T-cell (primary cell): ENCODE results near the gene ID1. TPM values are rescaled to one million over a fixed set of nuclear protein-coding genes. Genes with fewer than 3 reads are reported as not detected.
"Not testable (repeated sequence)": the region's sequence is repeated elsewhere in the genome, so short reads cannot be mapped to it uniquely, and the experiment has no call there.

ENCODE experiments used
- ATAC-seq, 4 experiments: fragments of 200-7000 bp in 3 of 4; fragments of 150-1000 bp in 1 of 4; cut with Tn5 transposase; replicated peaks in 1 of 4; 1 replicate in 3 of 4; 2 replicates in 1 of 4; pipeline ENCODE4 v1.10.0; 2021; ENCODE audit warnings: moderate library complexity in 3 of 4, mild to moderate bottlenecking in 2 of 4, moderate number of reproducible peaks in 1 of 4
- CTCF ChIA-PET, 2 donors: fragments of 300-600 bp; sonication (Branson Sonifier 250); formaldehyde crosslinking; loops; one replicate each; lab custom pipeline; 2022; ENCODE audit warnings: antibody characterized with exemption in 2 of 2; lab: Charles Lee
- POLR2A ChIA-PET, 2 donors: fragments of 300-600 bp; sonication (Branson Sonifier 250); formaldehyde crosslinking; loops; one replicate each; lab custom pipeline; 2022; ENCODE audit warnings: antibody characterized with exemption in 2 of 2; lab: Charles Lee
- DNase-seq, 35 experiments: peaks; one replicate each; pipeline versions ENCODE4 v3.0.0 to v3.0.0-alpha.2; 2013 to 2023
- H3K27ac ChIP-seq: one replicate; pipeline ENCODE4 v1.5.1; 2013; ENCODE audit warnings: low read length
- H3K27me3 ChIP-seq, 2 experiments: replicated peaks in 1 of 2; 1 replicate in 1 of 2; 2 replicates in 1 of 2; pipeline versions ENCODE4 v1.6.1 to v1.7.0; 2013; ENCODE audit warnings: low read length in 1 of 2, mixed read lengths in 1 of 2; ENCODE audit not compliant: control insufficient read depth in 2 of 2, insufficient read depth in 2 of 2; ENCODE audit errors: extremely low read depth in 1 of 2
- H3K36me3 ChIP-seq, 2 donors: 1 replicate in 1 of 2; 2 replicates in 1 of 2; pipeline versions ENCODE4 v1.6.1 to v1.7.0; 2013; ENCODE audit warnings: low read length in 1 of 2; ENCODE audit not compliant: control insufficient read depth in 2 of 2, insufficient read depth in 1 of 2; ENCODE audit errors: extremely low read depth in 1 of 2
- H3K4me1 ChIP-seq, 2 experiments: 1 replicate in 1 of 2; 2 replicates in 1 of 2; pipeline versions ENCODE4 v1.6.1 to v1.7.0; 2013; ENCODE audit warnings: low read length in 2 of 2, mixed read lengths in 1 of 2; ENCODE audit not compliant: insufficient read depth in 2 of 2, control insufficient read depth in 1 of 2; ENCODE audit errors: extremely low read depth in 1 of 2
- H3K4me3 ChIP-seq, 2 donors: 1 replicate in 1 of 2; 2 replicates in 1 of 2; pipeline versions ENCODE4 v1.5.1 to v1.7.0; 2013; ENCODE audit warnings: mild to moderate bottlenecking in 2 of 2, low read length in 1 of 2, moderate library complexity in 1 of 2; ENCODE audit not compliant: control insufficient read depth in 1 of 2; ENCODE audit errors: extremely low read depth in 1 of 2
- H3K9me3 ChIP-seq: 2 replicates; pipeline ENCODE4 v1.7.0; 2013
- H3K27ac Mint-ChIP-seq, 2 donors: one replicate each; pipeline ENCODE4 v1.8.0; 2020 to 2021; ENCODE audit warnings: mild to moderate bottlenecking in 2 of 2, mixed read lengths in 2 of 2
- H3K27me3 Mint-ChIP-seq, 2 donors: one replicate each; pipeline ENCODE4 v1.8.0; 2021 to 2022; ENCODE audit warnings: mixed read lengths in 2 of 2
- H3K36me3 Mint-ChIP-seq: one replicate; pipeline ENCODE4 v1.8.0; 2021; ENCODE audit warnings: mixed read lengths
- H3K4me1 Mint-ChIP-seq, 3 donors: one replicate each; pipeline ENCODE4 v1.8.0; 2020 to 2022; ENCODE audit warnings: mixed read lengths in 3 of 3, mild to moderate bottlenecking in 1 of 3
- H3K4me3 Mint-ChIP-seq, 3 donors: one replicate each; pipeline ENCODE4 v1.8.0; 2020 to 2022; ENCODE audit warnings: mild to moderate bottlenecking in 3 of 3, mixed read lengths in 3 of 3, moderate library complexity in 3 of 3
- H3K9me3 Mint-ChIP-seq, 3 donors: one replicate each; pipeline ENCODE4 v1.8.0; 2020 to 2022; ENCODE audit warnings: mixed read lengths in 3 of 3
- WGBS: methylation state at CpG from one replicate; pipeline ENCODE4 v1.1.5; 2013; ENCODE audit warnings: missing lambda C conversion rate; ENCODE audit not compliant: insufficient coverage; 5-methylcytosine and 5-hydroxymethylcytosine counted together
- total RNA-seq, 35 experiments: library from RNA in 6 of 35; stranded (reverse) in 6 of 35; fragments of 120-200 nt in 1 of 35; gene quantifications; one replicate each; pipeline versions ENCODE4 v1.2.1 to v1.2.4 and lab custom pipeline; 2013 to 2026

The ID1 gene
- total RNA-seq, 5 donors from 2014 or later (not counting 1 experiment from before 2014, with no cell fraction given) = 1.4 to 11.2 (median 2.2) TPM

DNA sequence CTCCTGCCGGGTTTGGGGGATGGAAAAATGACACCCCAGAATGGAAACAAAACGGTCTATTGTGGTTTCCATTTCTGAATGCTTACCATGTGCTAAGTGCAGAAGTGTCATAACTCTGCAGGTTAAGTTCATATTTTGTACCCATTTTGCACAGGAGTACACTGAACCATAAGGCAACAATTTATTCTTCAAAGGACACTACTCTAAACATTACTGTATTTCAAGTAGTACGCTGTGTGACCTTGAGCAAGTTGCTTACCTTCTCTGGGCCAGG, 9.8 kb upstream of the ID1 start:
- no CpG with 5 or more reads among the region's 3 CpGs for WGBS
- peaks cover 0 to 2% of the 10 kb centered on the region in 2 donors for H3K27me3 Mint-ChIP-seq
- ChIA-PET CTCF (interaction anchor here (0.5 to 0.6 kb wide), 3 partner anchors 8 to 39 kb away, joined by 3 to 4 read pairs (median 4); no protein-coding TSS in a partner anchor), POLR2A (no interaction called here)
- Histone ChIP-seq H3K27ac (no peak overlapping the region), H3K4me1 (no peaks in the 10 kb centered on the region), H3K36me3 (no peaks in the 10 kb centered on the region), H3K27me3 (peaks cover 0 to 8% of the 10 kb centered on the region in 2 experiments), H3K9me3 (no peaks in the 10 kb centered on the region), H3K4me3 (no peak overlapping the region)
- H3K9me3 Mint-ChIP-seq = no peaks in the 10 kb centered on the region
- H3K36me3 Mint-ChIP-seq = no peaks in the 10 kb centered on the region
- no peak overlapping the region for H3K27ac Mint-ChIP-seq
- no peak for ATAC-seq
- H3K4me3 Mint-ChIP-seq = no peak overlapping the region
- no peak for DNase-seq
- no peaks in the 10 kb centered on the region for H3K4me1 Mint-ChIP-seq

DNA sequence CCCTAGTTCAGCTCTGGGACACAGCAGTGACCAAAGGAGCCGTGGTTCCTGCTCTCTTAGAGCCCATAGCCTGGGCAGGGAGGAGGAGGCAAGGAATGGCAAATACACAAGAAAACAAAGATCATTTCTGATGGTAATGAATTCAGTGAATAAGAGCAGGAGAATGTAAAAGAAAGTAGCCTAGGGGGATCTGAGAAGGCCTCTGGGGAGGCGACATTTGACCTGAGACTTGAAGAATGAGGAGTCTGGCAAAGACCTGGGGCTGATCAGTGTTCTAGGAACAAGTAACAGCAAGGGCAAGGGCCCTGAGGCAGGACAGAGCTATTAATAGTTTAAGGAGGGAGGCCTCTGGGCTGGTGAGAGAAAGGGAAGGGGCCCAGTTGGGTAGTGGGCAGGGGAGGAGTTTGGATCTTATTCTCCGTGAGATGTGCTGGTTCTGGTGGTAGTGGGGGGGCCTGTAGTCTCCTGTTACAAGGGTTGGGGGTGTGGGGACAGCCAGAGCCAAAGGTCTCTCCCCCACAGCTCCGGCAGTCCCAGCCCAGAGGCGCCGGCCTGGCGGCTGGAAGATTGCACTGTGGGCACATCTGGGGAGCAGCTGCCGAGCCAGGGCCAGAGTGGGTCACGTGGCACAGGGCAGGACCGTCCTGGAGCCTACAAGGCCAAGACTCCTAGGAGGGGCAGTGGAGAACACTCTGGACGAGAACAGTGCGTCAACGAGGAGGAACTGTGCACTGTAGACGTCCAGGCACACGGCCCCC, 9.3 kb upstream of the ID1 start:
- no peaks in the 10 kb centered on the region for H3K4me1 ChIP-seq
- peaks cover 0 to 2% of the 10 kb centered on the region in 2 donors for H3K27me3 Mint-ChIP-seq
- ChIA-PET CTCF (interaction anchor here in 1 of 2 donors (0.6 kb wide), 1 partner anchor 21 kb away, joined by 3 read pairs; no protein-coding TSS in a partner anchor), POLR2A (no interaction called here)
- peaks cover 0 to 10% of the 10 kb centered on the region in 2 experiments for H3K27me3 ChIP-seq
- no peaks in the 10 kb centered on the region for H3K36me3 ChIP-seq
- no peaks in the 10 kb centered on the region for H3K4me1 Mint-ChIP-seq
- WGBS = 91% methylated on average over 15 of the region's 15 CpGs
- no peak for ATAC-seq
- H3K9me3 Mint-ChIP-seq = no peaks in the 10 kb centered on the region
- no peak overlapping the region for H3K27ac Mint-ChIP-seq
- DNase-seq = no peak
- no peak overlapping the region for H3K27ac ChIP-seq
- H3K4me3 Mint-ChIP-seq = no peak overlapping the region
- H3K36me3 Mint-ChIP-seq = no peaks in the 10 kb centered on the region
- no peak overlapping the region for H3K4me3 ChIP-seq
- no peaks in the 10 kb centered on the region for H3K9me3 ChIP-seq

DNA sequence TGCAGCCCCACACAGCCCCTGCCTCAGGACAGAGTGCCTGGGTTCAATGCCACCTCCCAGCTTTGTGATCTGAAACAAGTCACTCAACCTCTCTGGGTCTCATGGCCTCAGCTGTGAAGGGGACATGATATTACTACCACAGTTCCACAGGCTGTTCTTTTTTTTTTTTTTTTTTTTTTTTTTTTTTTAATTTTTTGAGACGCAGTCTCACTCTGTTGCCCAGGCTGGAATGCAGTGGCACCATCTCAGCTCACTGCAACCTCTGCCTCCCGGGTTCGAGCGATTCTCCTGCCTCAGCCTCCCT, 8.7 kb upstream of the ID1 start:
- H3K4me3 ChIP-seq, H3K27me3 Mint-ChIP-seq, ATAC-seq, H3K9me3 Mint-ChIP-seq, H3K4me1 ChIP-seq, H3K36me3 ChIP-seq, POLR2A ChIA-PET, H3K36me3 Mint-ChIP-seq, H3K9me3 ChIP-seq, H3K27ac ChIP-seq, H3K4me3 Mint-ChIP-seq, H3K27ac Mint-ChIP-seq, CTCF ChIA-PET, H3K4me1 Mint-ChIP-seq, DNase-seq: not testable (repeated sequence)
- H3K27me3 ChIP-seq = peaks cover 0 to 15% of the 10 kb centered on the region in 2 experiments
- WGBS = 61% methylated on average over 3 of the region's 4 CpGs

DNA sequence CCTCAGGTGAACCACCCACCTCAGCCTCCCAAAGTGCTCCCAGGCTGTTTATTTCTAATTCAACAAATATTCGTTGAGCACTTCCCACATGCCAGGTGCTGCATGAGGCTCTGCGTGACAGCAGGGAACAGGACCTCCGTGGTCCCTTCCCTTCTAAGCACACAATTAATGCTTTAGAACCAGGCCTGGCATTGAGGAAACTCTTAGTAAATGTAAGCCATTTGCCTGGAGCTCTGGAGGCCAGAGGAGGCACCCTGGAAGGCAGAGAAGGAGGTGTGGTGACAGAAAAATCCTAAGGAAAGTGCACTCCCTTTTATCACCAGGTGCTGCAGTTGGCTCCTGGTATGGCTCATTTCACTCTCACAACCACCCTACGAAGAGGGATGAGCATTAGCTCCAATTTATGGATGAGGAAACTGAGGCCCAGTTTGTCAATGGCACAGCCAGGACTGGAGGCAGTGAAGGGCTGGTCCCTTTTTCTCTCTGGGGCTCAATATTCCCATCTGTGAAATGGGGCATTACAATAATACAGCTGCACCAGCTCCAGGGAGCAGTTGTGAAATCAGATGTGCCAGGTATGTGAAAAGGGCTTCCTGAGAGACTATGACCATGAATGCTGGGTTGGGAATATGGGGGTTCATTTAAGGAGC, 8.1 kb upstream of the ID1 start:
- Histone ChIP-seq H3K4me3 (no peak overlapping the region), H3K9me3 (no peaks in the 10 kb centered on the region), H3K27me3 (peaks cover 0 to 21% of the 10 kb centered on the region in 2 experiments), H3K36me3 (no peaks in the 10 kb centered on the region), H3K27ac (no peak overlapping the region), H3K4me1 (no peaks in the 10 kb centered on the region)
- H3K4me3 Mint-ChIP-seq = no peak overlapping the region
- no peaks in the 10 kb centered on the region for H3K4me1 Mint-ChIP-seq
- H3K9me3 Mint-ChIP-seq = no peaks in the 10 kb centered on the region
- ChIA-PET CTCF (interaction anchor here (0.6 kb wide), 2 partner anchors 31 to 245 kb away, joined by 4 read pairs; no protein-coding TSS in a partner anchor), POLR2A (no interaction called here)
- ATAC-seq (no peak), DNase-seq (no peak)
- WGBS = 40% methylated on average over 1 of the region's 4 CpGs
- H3K27ac Mint-ChIP-seq = no peak overlapping the region
- no peaks in the 10 kb centered on the region for H3K36me3 Mint-ChIP-seq
- H3K27me3 Mint-ChIP-seq = peaks cover 0 to 2% of the 10 kb centered on the region in 2 donors

DNA sequence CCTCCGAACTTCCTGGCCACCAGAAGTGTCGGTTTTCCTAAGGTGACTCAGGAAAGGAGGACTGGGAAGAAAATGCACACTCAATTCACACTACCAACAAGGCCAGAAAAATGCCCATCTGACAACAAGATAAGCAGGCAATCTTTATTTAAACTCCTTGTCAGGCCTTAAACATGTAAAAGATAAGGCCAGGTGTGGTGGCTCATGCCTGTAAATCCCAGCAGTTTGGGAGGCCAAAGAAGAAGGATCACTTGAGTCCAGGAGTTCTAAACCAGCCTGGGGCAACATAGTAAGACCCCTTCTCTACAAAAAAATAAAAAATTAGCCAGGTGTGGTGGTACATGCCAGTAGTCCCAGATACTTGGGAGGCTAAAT, 7.6 kb upstream of the ID1 start:
- peaks cover 2 to 3% of the 10 kb centered on the region in 2 donors for H3K27me3 Mint-ChIP-seq
- ATAC-seq (no peak), DNase-seq (no peak)
- no peaks in the 10 kb centered on the region for H3K36me3 Mint-ChIP-seq
- H3K9me3 Mint-ChIP-seq = no peaks in the 10 kb centered on the region
- no CpG with 5 or more reads among the region's 2 CpGs for WGBS
- peaks cover 0 to under 1% (median 0%) of the 10 kb centered on the region in 3 donors for H3K4me1 Mint-ChIP-seq
- Histone ChIP-seq H3K27ac (no peak overlapping the region), H3K27me3 (peaks cover 0 to 26% of the 10 kb centered on the region in 2 experiments), H3K4me1 (no peaks in the 10 kb centered on the region), H3K9me3 (no peaks in the 10 kb centered on the region), H3K36me3 (no peaks in the 10 kb centered on the region), H3K4me3 (no peak overlapping the region)
- POLR2A ChIA-PET = no interaction called here
- H3K4me3 Mint-ChIP-seq = no peak overlapping the region
- CTCF ChIA-PET = interaction anchor here in 1 of 2 donors (0.6 kb wide), 1 partner anchor 245 kb away, joined by 4 read pairs; no protein-coding TSS in a partner anchor
- H3K27ac Mint-ChIP-seq = no peak overlapping the region

DNA sequence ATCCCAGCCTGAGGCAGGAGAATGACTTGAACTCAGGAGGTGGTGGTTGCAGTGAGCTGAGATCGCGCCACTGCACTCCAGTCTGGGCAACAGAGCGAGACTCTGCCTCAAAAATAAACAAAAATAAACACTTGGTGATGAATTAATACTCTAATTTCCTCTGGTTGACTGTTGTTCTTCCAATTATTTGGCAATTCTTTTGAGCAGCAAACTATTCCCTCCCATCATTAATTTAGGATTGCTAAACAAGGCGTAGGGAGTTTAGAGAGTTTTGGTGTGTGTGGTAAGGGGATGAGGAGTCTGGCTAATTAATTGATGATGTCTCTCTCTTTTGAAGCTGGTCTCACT, 2.7 kb upstream of the ID1 start:
- ChIA-PET POLR2A (interaction anchor here in 1 of 2 donors (1.0 kb wide), 1 partner anchor 23 kb away, joined by 5 read pairs; no protein-coding TSS in a partner anchor), CTCF (interaction anchor here in 1 of 2 donors (0.9 to 1.4 kb wide), 6 partner anchors 10 to 121 kb away, joined by 3 to 16 read pairs (median 4); no protein-coding TSS in a partner anchor)
- Mint-ChIP-seq H3K27ac (peak overlapping the region in 1 of 2 donors; percentile 28), H3K36me3 (no peaks in the 10 kb centered on the region), H3K9me3 (no peaks in the 10 kb centered on the region), H3K4me3 (peak overlapping the region in 1 of 3 donors; percentile 59), H3K4me1 (peaks cover 28 to 31% (median 30%) of the 10 kb centered on the region in 3 donors), H3K27me3 (peaks cover 18 to 29% of the 10 kb centered on the region in 2 donors)
- no peak for DNase-seq
- H3K4me1 ChIP-seq = peaks cover 8 to 29% of the 10 kb centered on the region in 2 experiments
- ATAC-seq = no peak
- no peak overlapping the region for H3K27ac ChIP-seq
- H3K9me3 ChIP-seq = no peaks in the 10 kb centered on the region
- peaks cover 4 to 63% of the 10 kb centered on the region in 2 experiments for H3K27me3 ChIP-seq
- no peaks in the 10 kb centered on the region for H3K36me3 ChIP-seq
- no CpG with 5 or more reads among the region's 4 CpGs for WGBS
- H3K4me3 ChIP-seq = no peak overlapping the region
